ENCODE measurements around the gene GJA9.
"Not testable (repeated sequence)": the region's sequence is repeated elsewhere in the genome, so short reads cannot be mapped to it uniquely, and the experiment has no call there.

Gene GJA9

DNA sequence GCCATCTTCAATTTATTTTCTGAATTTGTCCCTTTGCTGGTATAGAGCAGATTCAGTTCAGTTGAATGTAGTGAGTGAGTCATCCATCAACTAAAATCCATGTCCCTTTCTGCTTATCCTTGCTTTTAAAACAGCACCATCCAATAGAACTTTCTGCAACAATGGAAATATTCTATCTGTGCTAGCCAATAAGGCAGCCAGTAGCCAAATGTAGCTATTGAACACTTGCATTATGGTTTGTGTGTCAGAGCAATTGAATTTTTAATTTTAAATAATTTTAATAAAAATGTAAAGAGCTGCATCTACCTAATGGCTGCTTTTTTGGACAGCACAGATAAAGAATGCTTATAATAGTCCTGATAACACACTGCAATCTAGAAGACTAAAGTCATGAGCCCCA, at the start of gene GJA9:
Gene GJA9 (minus strand): TSS at position 101 of the 400 bp plus-strand sequence. CDS start 5,489 bp downstream, outside the sequence.
- DNase-seq (ENCODE audit: low spot score) = no peak

DNA sequence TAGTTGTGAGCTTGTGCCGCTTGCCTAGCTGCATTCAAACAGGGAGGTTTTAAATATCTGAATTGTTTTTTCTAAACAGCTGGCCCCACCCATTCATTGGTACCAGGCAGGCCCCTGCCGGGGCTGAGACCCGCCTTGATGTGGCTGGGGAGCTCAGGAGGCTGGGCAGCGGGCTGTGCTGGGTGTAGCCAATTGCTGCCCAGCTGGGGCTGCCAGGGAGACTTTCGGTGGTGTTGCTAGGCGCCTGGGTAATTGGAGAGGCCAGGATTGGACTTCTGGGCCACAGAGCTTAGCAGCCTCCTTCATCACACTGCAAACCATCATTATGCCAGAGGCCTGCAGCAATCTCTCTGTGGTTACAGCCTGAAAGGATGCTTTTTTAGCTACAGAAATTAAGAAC, 48.1 kb upstream of the GJA9 start:
- no peak for DNase-seq (ENCODE audit: low spot score)

DNA sequence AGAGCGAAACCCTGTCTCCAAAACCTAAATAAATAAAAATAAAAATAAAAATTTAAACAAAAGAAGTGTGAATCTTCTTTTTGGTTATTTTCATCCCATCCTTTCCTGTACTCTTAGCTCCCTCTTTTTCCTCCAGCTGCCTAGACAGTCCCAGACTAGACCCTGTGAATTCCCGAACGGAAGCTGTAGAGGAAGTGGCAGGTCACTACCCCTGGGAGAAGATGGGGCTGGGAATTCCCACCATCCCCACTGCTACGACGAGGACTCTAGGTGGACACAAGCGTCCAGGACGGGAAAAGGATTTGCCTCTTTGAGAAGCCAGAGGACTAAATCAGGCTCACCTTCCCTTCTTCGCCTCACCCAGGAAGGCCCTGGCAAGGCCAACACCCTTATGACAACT, 47.7 kb upstream of the GJA9 start:
- DNase-seq (ENCODE audit: low spot score) = no peak

DNA sequence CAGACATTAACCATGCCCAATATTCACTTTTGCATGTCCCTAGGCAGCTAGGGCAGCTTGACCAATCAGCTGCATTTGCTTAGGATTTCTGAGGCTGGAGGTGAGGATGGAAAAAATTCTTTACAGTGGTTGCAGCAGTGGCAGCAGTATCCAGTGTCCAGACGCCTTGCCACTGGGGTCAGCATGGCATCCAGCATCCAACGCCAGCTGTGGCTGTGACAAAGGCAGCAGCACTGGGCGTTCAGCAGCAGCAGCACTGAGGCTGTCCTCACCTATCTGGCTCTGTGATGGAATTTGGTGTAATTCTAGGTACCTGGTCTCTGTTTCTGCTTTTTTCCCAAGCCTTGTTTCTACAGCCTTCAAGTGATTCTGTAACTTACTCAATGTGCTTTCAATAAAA, 44.7 kb upstream of the GJA9 start:
- no peak for DNase-seq (ENCODE audit: low spot score)

DNA sequence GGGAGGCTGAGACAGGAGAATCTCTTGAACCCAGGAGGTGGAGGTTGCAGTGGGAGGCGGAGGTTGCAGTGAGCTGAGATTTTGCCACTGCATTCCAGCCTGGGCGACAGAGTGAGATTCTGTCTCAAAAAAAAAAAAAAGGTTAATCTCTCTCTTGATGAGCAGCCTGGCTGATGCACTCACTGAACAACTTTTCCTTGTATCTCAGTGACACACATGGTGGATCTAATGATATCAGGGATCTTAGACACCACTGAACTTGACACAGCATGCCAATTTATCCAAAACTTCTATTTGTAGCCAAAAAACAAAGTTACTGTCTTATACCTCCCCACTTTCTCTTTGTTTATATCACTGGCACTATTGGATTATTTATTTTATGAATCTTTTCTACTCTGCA, 44.0 kb upstream of the GJA9 start:
- no peak for DNase-seq (ENCODE audit: low spot score)

DNA sequence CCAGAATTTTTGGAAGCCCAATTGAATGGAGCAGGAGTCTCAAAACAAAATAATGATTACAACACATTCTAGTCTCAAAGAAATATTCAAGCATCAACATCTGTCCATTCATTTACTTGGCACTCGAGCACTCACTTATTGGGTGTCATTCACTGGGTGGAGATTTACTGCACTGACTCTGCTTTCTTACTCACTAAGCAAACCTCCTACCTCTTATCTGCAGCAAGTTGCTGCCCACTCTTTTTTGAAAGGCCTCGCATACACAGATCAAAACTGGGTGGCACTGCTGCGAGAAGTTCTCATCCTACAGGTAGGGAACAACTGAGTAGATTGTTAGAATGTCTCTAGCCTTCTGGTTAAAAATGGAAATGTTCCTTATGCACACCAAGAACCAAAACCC, 42.2 kb upstream of the GJA9 start:
- no peak for DNase-seq (ENCODE audit: low spot score)

DNA sequence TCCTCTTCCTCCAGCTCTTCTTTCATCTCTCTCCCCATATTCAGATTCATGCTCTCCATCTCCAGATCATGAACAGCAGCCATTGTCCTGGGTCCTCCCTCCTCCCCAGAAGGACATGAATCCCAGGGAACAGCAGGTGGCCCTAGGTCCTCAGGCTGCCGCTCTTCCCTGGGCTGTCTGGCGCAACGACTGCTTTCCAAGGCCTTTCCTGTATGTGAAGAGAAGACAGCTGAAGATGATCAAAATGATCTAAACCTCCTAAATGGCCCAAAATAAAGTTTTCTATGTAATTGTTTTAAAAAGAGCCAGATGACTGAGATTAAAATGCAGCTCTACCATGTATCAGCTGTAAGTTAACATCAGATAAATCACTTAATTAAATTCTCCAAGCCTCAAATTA, 37.7 kb upstream of the GJA9 start:
- no peak for DNase-seq (ENCODE audit: low spot score)

DNA sequence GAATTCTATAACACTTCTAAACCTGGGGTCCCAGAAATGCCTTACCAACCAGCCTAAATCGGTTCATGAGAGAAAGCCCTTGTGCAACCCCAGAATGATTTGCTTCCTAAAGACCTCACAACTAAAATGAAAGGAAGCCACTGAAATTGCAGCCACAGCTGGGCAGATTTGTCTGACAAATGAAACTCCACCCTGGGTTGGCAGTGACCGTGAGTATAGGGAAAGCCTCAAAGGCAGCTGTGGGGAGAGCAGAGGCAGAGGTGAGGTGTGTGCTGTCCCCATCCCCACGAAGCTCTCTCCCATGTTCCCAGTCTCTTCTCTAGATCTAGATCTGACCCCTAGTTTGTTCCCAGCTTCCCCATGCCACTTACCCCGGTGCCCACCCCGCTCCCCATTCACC, 37.2 kb upstream of the GJA9 start:
- DNase-seq (ENCODE audit: low spot score) = no peak

DNA sequence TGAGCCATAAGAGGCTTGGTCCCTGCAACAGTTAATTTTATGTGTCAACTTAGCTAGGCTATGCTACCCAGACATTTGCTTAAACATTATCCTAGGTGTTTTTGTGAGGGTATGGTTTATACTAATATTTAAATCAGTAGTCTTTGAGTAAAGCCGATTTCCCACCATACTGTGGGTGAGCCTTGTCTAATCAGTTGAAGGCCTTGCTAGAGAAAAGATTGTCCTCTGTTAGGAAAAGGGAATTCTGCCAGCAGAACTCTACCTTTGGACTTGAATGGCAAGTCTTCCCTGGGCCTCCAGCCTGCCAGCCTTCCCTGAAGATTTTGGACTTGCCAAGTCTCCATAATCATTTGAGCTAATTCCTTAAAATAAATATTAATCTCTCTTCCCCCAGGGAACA, 36.4 kb upstream of the GJA9 start:
- DNase-seq (ENCODE audit: low spot score) = no peak

DNA sequence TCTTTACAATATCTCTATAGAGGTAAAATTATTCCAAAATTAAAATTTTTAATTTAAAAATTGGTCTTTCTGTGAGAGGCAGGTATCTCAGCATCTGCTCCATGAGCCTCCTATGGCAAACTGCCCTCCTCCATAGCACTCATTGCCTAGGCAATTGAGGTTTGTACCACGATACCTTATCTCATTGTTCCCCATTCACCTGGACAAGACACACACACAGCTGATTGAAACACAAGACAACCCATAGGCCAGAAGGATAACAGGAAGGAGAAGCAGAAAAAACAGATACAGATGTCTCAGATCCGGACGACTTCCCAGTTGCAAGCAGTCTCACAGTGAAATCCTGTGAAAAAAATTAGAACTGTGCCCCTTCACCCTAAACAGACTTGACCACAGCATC, 36.0 kb upstream of the GJA9 start:
- no peak for DNase-seq (ENCODE audit: low spot score)

DNA sequence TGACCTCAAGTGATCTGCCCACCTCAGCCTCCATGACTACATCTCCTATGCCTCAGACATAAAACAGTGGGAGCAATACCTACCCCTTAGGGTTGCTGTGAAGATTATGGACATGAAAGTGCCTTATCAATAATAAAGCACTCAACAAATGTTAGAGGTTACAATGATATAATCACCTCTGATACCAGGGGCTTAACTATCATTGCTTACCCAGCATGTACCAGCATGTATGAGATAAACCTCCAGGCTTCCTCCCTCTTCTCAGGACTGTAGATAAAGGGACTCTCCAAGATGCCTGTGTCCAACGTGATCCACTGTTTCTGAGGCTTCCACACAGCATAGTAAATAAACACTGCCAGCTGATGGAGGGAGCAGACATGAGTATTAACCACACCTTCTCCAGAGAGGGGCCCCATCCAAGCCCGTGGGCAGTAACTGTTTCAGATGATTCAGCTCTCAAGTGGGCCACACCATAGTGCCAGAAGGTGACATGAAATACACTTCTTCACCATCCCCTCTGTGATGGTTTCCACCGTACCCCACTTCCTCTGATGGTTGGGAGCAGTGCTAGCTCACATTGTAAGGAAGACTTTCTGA, 34.1 kb upstream of the GJA9 start:
- no peak for DNase-seq (ENCODE audit: low spot score)

DNA sequence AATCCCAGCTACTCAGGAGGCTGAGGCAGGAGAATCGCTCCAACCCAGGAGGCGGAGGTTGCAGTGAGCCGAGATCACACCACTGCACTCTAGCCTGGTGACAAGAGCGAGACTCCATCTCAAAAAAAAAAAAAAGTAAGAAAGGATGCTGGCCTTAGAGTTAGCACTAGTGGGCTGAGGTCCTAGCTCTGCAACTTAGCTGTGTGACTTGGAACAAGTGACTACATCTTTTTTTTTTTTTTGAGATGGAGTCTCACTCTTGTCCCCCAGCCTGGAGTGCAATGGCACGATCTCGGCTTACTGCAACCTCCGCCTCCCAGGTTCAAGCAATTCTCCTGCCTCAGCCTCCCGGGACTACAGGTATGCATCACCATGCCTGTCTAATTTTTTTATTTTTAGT, 33.5 kb upstream of the GJA9 start:
- DNase-seq (ENCODE audit: low spot score) = not testable (repeated sequence)

DNA sequence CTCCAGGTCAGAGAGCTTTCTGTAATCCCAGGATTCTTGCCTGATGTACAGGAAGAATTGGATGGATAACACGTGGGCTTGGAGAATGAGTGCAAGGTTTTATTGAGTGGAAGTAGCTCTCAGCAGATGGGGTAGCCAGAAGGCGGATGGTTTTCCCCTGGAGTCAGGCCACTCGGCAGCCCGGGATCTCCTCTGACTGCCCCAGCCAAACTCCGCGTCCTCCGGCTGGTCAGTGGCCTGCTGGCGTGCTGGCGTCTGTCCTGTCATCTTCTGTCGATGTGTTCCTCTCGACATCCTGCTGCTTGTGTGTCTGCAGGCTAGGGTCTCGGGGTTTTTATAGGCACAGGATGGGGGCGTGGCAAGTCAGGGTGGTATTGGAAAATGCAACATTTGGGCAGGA, 27.4 kb upstream of the GJA9 start:
- no peak for DNase-seq (ENCODE audit: low spot score)

DNA sequence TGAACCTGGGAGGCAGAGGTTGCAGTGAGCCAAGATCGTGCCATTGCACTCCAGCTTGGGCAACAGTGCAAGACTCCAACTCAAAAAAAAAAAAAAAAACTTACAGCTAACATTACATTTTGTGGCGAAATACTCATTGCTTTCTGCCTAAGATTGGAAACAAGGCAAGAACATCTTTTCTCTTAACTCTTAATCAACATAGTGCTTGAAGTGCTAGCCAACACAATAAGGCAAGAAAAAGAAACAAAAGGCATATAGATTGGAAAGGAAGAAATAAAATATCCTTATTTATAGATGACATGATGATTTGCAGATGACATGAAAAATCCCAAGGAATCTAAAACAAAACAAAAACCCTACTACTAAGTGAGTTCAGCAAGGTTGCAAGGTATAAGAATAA, 24.6 kb upstream of the GJA9 start:
- no peak for DNase-seq (ENCODE audit: low spot score)

DNA sequence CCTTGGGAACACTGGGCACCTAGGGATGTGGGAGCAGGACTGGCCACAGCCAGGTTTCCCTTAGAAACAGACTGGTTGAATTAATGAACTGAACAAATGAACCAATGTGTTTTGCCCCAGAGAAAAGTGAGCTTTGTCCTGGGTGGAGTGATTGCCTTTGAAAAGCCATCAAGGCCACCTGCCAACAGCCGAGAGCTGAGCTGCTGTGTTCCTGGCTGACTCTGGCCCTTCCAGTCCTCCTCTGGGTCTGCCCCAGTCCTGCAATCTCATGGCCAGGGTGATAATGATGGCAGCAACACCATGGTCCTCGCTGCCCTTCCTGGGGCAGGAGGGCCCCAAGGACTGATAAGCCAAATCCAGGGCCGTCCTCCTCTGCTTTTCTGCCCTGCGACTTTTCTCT, 18.2 kb upstream of the GJA9 start:
- no peak for DNase-seq (ENCODE audit: low spot score)

DNA sequence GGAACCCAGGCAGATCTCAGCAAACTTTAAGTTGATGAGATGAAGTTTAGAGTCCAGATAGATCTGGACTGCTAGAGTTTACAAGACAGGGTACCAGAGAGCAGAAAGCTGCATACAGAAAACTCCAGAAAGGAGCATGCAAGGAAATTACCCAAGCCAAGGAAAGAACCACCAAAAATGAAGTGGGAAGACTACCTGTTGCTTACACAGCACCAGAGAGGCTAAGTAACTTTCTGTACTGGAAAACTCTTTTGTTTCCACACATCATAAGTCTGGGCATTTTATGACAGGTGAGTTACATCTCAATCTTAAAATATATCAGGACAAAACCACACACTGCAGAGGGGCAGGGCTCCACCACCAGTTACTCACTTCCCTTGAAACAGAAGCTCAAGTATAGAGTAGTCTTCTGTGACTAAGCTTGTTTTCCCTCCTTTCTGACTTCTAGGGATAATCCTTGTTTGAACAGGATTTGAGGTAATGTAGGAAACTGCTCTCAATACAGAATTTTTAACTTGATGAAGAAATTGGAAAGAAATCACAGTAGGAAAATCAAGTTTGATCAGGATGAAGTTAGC, 17.4 kb upstream of the GJA9 start:
- no peak for DNase-seq (ENCODE audit: low spot score)

DNA sequence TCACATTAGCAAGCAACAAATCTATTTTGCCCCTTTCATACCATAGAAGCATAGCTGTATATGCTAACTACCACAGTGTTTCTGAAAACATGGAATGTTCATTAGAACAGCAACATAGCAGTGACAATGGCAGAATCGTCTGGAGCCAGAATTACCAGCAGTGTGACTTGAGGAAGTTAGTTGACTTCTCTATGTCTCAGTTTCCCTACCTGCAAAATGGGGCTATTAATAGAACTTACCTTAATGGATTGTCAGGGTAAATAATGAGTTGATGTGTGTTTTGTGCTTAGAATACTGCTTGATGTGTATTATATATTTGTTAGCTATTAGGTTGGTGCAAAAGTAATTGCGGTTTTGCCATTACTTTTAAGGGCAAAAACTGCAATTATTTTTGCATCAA, 14.8 kb upstream of the GJA9 start:
- DNase-seq (ENCODE audit: low spot score) = no peak

DNA sequence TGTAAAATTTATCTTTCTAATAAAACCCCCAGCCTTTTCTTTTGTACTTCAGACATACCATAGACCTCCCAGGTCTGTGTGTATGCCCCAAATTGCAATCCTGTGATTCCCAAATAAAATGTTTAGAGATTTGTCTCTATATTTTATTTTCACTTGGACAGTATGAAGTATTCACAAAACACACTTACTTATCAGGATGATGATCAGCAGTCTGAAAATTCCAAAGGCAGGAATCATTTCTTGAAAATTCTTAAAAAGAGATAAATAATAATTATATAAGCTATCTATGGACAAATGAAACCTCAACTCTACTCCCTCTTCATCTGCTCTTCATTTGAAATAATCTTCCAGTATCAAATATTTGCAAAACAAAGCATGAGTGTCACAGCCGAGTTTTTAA, 11.6 kb upstream of the GJA9 start:
- no peak for DNase-seq (ENCODE audit: low spot score)

DNA sequence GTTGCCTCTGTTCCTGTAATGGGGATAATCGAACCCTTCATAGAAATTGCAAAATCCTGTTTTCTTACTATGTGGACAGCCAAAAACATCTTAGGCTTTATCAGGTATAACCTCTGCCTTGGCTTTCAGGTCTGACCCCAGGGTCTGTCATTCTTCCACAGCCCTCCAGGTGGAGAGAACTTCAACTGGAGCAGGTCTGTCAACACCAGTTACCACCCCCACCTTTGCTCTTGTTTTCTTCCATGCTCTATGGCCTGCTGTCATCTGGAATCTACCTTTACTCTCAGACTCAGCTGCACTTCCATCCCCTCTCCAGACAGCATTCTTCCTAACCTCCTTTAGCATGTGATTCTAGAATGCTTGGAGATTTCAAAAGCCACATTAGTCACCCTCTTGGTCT, 10.4 kb upstream of the GJA9 start:
- no peak for DNase-seq (ENCODE audit: low spot score)

DNA sequence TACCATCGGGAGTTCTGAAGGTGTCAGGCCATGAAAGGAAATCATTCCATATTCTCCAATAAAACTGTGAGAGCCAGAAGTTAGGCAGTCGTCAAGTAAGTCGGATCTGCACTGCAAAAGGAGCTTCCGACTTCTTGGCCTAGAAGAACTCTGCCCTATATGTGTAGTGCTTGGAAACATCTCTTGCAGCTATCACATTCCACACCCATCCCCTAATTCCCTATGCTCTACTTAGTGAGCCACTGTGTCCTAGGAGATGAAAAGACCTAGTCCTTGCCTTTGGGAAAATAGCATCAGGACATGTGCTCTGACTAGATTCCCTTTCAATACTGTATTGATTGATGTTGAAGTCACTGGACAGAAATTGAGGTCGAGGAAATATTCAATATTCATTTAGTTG, 8.2 kb upstream of the GJA9 start:
- DNase-seq (ENCODE audit: low spot score) = no peak

DNA sequence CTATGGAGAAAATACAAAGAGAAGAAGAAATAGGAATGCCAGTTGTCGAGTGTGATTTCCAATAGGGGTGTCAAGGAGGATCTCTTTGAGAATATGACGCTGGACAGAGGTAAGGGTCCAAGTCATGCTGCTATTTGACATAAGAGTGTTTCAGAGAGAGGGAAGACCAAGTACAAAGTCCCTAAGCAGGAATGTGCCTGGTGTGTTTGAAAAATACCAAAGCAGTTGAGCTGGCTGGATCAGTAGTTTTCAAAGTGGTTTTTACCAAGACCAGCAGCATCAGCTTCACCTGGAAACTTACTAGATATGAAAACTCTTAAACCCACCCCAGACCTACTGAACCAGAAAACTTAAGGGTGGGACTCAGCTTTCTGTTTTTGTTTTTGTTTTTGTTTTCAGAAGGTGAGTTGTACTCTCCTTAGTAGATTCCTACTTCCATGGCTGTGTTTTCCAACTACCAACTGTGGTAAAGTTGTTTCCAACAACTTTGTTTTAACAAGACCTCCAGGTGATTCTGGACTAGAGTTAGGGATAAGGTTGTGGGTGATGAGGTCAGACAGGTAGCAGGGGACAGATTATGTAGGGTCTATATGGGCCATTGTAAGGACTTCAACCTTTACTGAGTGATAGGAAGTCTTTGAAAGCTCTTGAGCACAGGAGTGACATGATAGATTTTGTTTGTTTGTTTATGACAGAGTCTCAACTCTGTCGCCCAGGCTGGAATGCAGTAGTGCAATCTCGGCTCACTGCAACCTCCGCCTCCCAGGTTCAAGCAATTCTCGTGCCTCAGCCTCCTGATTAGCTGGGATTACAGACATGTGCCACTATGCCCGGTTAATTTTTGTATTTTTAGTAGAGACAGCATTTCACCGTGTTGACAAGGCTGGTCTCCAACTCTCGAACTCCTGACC, 7.3 kb upstream of the GJA9 start:
- DNase-seq (ENCODE audit: low spot score) = no peak

DNA sequence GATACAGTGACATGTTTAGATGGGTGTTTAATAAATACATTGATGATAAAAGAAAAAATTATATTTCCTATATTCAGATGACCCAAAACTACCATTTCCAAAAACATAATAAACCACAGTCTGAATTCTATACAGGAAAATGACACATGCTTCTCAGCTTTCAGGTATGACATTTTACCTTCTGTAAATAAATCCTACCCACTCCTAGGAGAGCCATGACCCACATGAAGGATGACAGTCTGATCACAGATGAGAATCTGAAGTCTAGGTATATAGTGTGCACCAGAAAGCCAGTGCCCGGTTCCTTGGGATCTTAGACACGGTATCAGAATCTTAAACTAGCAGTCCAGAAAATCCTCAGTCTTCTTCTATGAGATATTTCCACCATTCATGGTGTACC, 3.7 kb upstream of the GJA9 start:
- no peak for DNase-seq (ENCODE audit: low spot score)

DNA sequence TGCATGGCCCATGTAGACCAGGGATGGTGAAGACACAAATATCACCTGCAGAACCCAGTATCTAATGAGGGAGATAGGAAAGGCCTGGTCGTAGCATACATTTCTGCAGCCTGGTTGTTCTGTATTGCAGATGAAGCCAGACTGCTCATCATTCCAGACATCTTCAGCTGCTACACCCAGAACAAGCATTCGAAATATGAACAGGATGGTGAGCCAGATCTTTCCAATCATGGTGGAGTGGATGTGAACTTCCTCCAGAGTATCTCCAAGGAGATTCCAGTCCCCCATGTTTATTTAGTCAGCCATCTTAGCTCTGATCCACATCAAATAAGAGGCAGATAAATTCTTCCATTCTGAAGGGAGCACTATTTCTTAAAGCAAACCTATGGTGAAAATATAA, 5.6 kb downstream of the GJA9 start:
- DNase-seq (ENCODE audit: low spot score) = no peak

All from hepatic stellate cell (primary cell).